Esophagus squamous epithelium (tissue), 5 donors: ENCODE results near the gene AUTS2. TPM values are rescaled to one million over a fixed set of nuclear protein-coding genes. Genes with fewer than 3 reads are reported as not detected.

Source experiments
- DNase-seq: peaks from one replicate; lab custom pipeline; 2025; lab: John Stamatoyannopoulos, UW
- H3K27ac ChIP-seq, 4 donors: fragments of 200-600 bp; sonication (generic); one replicate each; pipeline ENCODE4 v1.5.1; 2016 to 2019; ENCODE audit warnings: mild to moderate bottlenecking in 1 of 4
- H3K27me3 ChIP-seq, 4 donors: fragments of 200-600 bp; sonication (generic); 1 replicate in 3 of 4; 2 replicates in 1 of 4; pipeline versions ENCODE4 v1.5.1 to v1.6.0; 2017 to 2021; ENCODE audit warnings: antibody characterized with exemption in 1 of 4
- H3K36me3 ChIP-seq, 3 donors: fragments of 200-600 bp; sonication (generic); one replicate each; pipeline ENCODE4 v1.5.1; 2016 to 2019
- H3K4me1 ChIP-seq, 3 donors: fragments of 200-600 bp; sonication (generic); one replicate each; pipeline ENCODE4 v1.5.1; 2017 to 2019
- H3K4me3 ChIP-seq, 4 donors: fragments of 200-600 bp; sonication (generic); 1 replicate in 3 of 4; 2 replicates in 1 of 4; pipeline ENCODE4 v1.5.1; 2016 to 2019; ENCODE audit warnings: mild to moderate bottlenecking in 2 of 4, moderate library complexity in 1 of 4
- H3K9me3 ChIP-seq, 3 donors: fragments of 200-600 bp; sonication (generic); one replicate each; pipeline ENCODE4 v1.5.1; 2016 to 2019
- CTCF ChIP-seq, 6 experiments: fragments of 450-650 bp in 4 of 6; fragments of 200-600 bp in 2 of 6; sonication (generic) in 2 of 6; IDR thresholded peaks; one replicate each; pipeline ENCODE4 v1.5.1; 2016 to 2019; ENCODE audit warnings: antibody characterized with exemption in 6 of 6, mild to moderate bottlenecking in 4 of 6, moderate library complexity in 4 of 6
- POLR2A ChIP-seq, 4 donors: fragments of 450-650 bp; IDR thresholded peaks; one replicate each; pipeline ENCODE4 v1.6.1; 2017; ENCODE audit warnings: antibody characterized with exemption in 4 of 4, mild to moderate bottlenecking in 4 of 4, moderate library complexity in 3 of 4
- WGBS, 2 donors: methylation state at CpG; one replicate each; pipeline ENCODE4 v1.1.5; 2018; 5-methylcytosine and 5-hydroxymethylcytosine counted together
- intact Hi-C: fragments of 100-400 bp; cut with DNase I; formaldehyde crosslinking; loops from one replicate; pipeline ENCODE4 v1.15.0; 2022
- total RNA-seq, 4 donors: library from RNA; depleted of rRNA; stranded (reverse); fragments of >200 nt; gene quantifications; one replicate each; pipeline ENCODE4 v1.1.0, GENCODE V29; 2016
- donor health status: DM: yes; HTN: yes; CAD: no.

The AUTS2 gene
- total RNA-seq, 4 donors from 2014 or later, result 9.5 to 36.2 (median 23.0) TPM

DNA sequence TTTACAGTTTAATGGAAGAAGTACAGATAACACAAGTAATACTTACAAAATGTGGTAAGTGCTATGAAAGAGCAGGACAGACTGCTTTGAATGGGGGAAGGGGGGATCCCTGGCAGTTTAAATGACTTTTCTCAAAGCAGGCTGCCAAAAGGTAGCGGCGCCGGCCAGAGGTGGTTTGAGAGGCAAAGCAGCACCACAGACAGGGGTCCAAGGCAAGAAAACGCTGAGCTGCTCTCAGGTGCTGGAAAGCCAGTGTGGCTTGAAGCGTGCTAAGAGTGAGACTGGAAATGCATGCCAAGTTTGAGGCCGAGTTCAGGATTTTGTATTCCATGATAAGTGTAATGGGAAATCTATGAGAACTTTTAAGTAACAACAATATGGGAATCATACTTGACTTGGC lies 437.7 kb downstream of the AUTS2 start:
- Histone ChIP-seq H3K27ac (no peak overlapping the region), H3K4me3 (no peak overlapping the region), H3K36me3 (no peaks in the 10 kb centered on the region), H3K27me3 (no peaks in the 10 kb centered on the region), H3K4me1 (peaks cover 0 to 3% (median 0%) of the 10 kb centered on the region in 3 donors), H3K9me3 (no peaks in the 10 kb centered on the region)
- 97 to 98% methylated on average over 6 of the region's 6 CpGs for WGBS, 2 donors
- intact Hi-C loops, result no loop called here
- TF ChIP-seq CTCF (IDR thresholded peaks at IDR 0.05), result no peak
- no peak for TF ChIP-seq POLR2A (IDR thresholded peaks at IDR 0.05)
- no peak for DNase-seq

GRCh38 chr7:70036695-70037094 lies 438.4 kb downstream of the AUTS2 start:
- no peak for DNase-seq
- H3K27ac ChIP-seq, result no peak overlapping the region
- no peaks in the 10 kb centered on the region for H3K27me3 ChIP-seq
- H3K4me1 ChIP-seq, result peaks cover 0 to 3% (median 0%) of the 10 kb centered on the region in 3 donors
- intact Hi-C loops, result no loop called here
- 64 to 77% methylated on average over 1 of the region's 1 CpG for WGBS, 2 donors
- no peaks in the 10 kb centered on the region for H3K36me3 ChIP-seq
- H3K4me3 ChIP-seq, result no peak overlapping the region
- TF ChIP-seq POLR2A (IDR thresholded peaks at IDR 0.05), result no peak
- TF ChIP-seq CTCF (IDR thresholded peaks at IDR 0.05), result no peak
- H3K9me3 ChIP-seq, result no peaks in the 10 kb centered on the region

DNA sequence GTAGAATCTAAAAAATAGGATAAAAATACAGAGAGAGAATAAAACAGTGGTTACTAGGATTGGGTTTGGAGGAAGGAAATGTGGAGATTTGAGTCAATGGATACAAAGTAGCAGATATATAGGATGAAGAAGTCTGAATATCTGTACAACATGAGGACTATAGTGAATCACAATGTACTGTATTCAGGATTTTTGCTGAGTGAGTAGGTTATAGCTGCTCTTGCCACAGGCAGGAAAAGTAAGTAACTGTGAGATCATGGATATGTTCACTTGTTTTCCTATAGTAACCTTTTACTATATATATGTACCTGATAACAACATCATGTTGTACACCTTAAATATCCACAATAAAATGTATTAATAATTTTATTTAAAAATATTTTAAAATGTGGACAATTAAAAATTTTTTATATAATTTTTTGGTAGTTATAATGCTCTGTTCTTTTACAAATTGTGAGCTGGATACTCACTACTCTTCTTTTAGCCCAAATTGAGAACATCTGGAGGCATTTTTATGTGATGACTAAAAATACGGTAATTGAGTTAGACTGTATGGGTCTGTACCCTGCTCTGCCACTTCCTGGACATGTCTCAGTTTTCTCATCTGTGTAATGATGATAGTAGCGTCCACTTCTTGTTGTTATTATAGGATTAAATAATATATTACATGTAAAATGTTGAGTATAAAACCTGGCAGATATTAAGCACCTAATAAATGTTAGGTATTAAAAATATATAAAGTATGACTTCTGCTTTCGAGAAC lies 439.1 kb downstream of the AUTS2 start:
- H3K27ac ChIP-seq, result no peak overlapping the region
- no peak for DNase-seq
- no peaks in the 10 kb centered on the region for H3K9me3 ChIP-seq
- no peaks in the 10 kb centered on the region for H3K36me3 ChIP-seq
- no peaks in the 10 kb centered on the region for H3K27me3 ChIP-seq
- H3K4me1 ChIP-seq, result peaks cover 0 to 4% (median 0%) of the 10 kb centered on the region in 3 donors
- H3K4me3 ChIP-seq, result no peak overlapping the region
- intact Hi-C loops, result no loop called here
- 77 to 85% methylated on average over 3 of the region's 3 CpGs for WGBS, 2 donors
- TF ChIP-seq POLR2A (IDR thresholded peaks at IDR 0.05), result no peak
- no peak for TF ChIP-seq CTCF (IDR thresholded peaks at IDR 0.05)

DNA sequence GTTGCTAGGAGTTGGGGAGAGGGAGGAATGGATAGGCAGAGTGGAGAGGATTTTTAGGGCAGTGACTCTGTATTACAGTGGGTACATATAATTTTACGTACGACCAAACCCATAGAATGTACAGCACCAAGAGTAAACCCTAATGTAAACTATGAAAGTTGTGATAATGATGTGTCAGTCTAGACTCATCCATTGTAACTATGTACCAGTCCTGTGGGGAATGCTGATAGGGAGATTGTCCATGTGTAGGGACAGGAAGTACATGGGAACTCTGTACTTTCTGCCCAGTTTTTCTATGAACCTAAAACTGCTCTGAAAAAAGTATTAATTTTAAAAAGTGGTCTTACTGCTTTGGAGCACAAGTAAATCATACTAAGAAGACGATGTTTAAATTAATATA lies 441.8 kb downstream of the AUTS2 start:
- intact Hi-C loops, result no loop called here
- 91 to 97% methylated on average over 3 of the region's 3 CpGs for WGBS, 2 donors

More for the DNA sequence above, 441.8 kb downstream of the AUTS2 start:
- no peak for DNase-seq
- no peaks in the 10 kb centered on the region for H3K27me3 ChIP-seq
- peaks cover 0 to 12% (median 0%) of the 10 kb centered on the region in 3 donors for H3K4me1 ChIP-seq
- no peaks in the 10 kb centered on the region for H3K36me3 ChIP-seq
- TF ChIP-seq POLR2A (IDR thresholded peaks at IDR 0.05) (no peak), CTCF (IDR thresholded peaks at IDR 0.05) (no peak)
- no peaks in the 10 kb centered on the region for H3K9me3 ChIP-seq
- no peak overlapping the region for H3K27ac ChIP-seq
- H3K4me3 ChIP-seq, result no peak overlapping the region
